HG03442 (cell line): ENCODE data around the gene RRP15.
"Not testable (repeated sequence)": the region's sequence is repeated elsewhere in the genome, so short reads cannot be mapped to it uniquely, and the experiment has no call there.

Experiments
- ATAC-seq: cut with Tn5 transposase; IDR thresholded peaks from one replicate; pipeline ENCODE4 v1.9.1; 2021; ENCODE audit warnings: mild to moderate bottlenecking, moderate library complexity; ENCODE audit not compliant: unreplicated experiment

The RRP15 gene

GRCh38 chr1:218296162-218296561 is 11.1 kb downstream of the RRP15 start:
- no peak for ATAC-seq

- ATAC-seq = no peak
Observed at GRCh38 chr1:218297461-218297860, 12.4 kb downstream of the RRP15 start.

GRCh38 chr1:218297867-218298266 is 12.8 kb downstream of the RRP15 start:
- ATAC-seq = no peak

- ATAC-seq = no peak
Observed at GRCh38 chr1:218298398-218298797, 13.3 kb downstream of the RRP15 start.

GRCh38 chr1:218299416-218299815 is 14.3 kb downstream of the RRP15 start:
- peak; percentile 55 for ATAC-seq

GRCh38 chr1:218301217-218301616 is 16.1 kb downstream of the RRP15 start:
- ATAC-seq = no peak

- ATAC-seq = no peak
Observed at GRCh38 chr1:218302155-218302554, 17.1 kb downstream of the RRP15 start.

GRCh38 chr1:218303176-218303879 is 18.2 kb downstream of the RRP15 start:
- ATAC-seq = no peak

- ATAC-seq = peak; percentile 80
Observed at GRCh38 chr1:218304281-218305039, 19.4 kb downstream of the RRP15 start.

GRCh38 chr1:218305472-218306064 is 20.5 kb downstream of the RRP15 start:
- ATAC-seq = no peak

- ATAC-seq = no peak
Observed at GRCh38 chr1:218312509-218312908, 27.4 kb downstream of the RRP15 start.

GRCh38 chr1:218314316-218314715 is 29.2 kb downstream of the RRP15 start:
- no peak for ATAC-seq

GRCh38 chr1:218315638-218316037 is 30.5 kb downstream of the RRP15 start:
- ATAC-seq = no peak

GRCh38 chr1:218317061-218317460 is 32.0 kb downstream of the RRP15 start:
- no peak for ATAC-seq

- not testable (repeated sequence) for ATAC-seq
Observed at GRCh38 chr1:218320182-218320581, 35.1 kb downstream of the RRP15 start.

- ATAC-seq = no peak
Observed at GRCh38 chr1:218322762-218323161, 37.7 kb downstream of the RRP15 start.

- ATAC-seq = no peak
Observed at GRCh38 chr1:218323568-218324225, 38.6 kb downstream of the RRP15 start.

GRCh38 chr1:218324226-218324580 is 39.1 kb downstream of the RRP15 start:
- ATAC-seq = no peak

GRCh38 chr1:218328769-218329168 is 43.7 kb downstream of the RRP15 start:
- ATAC-seq = no peak

- peak; percentile 66 for ATAC-seq
Observed at GRCh38 chr1:218330043-218330623, 45.0 kb downstream of the RRP15 start.

- ATAC-seq = no peak
Observed at GRCh38 chr1:218332416-218332815, 47.3 kb downstream of the RRP15 start.
